Right atrium auricular region (tissue), 2 donors: ENCODE data around the gene KIF1A. TPM values are rescaled to one million over a fixed set of nuclear protein-coding genes. Genes with fewer than 3 reads are reported as not detected.

Experiments used
- DNase-seq: peaks from one replicate; pipeline ENCODE4 v3.0.0-alpha.2; 2019; ENCODE audit warnings: low spot score
- H3K27ac ChIP-seq, 2 donors: fragments of 200-600 bp; sonication (generic); 1 replicate in 1 of 2; 2 replicates in 1 of 2; pipeline ENCODE4 v1.5.1; 2016 to 2019
- H3K27me3 ChIP-seq, 2 donors: fragments of 200-600 bp; sonication (generic); one replicate each; pipeline versions ENCODE4 v1.5.1 to v1.6.0; 2017 to 2019
- H3K36me3 ChIP-seq: fragments of 200-600 bp; sonication (generic); one replicate; pipeline ENCODE4 v1.5.1; 2016
- H3K4me1 ChIP-seq, 2 donors: fragments of 200-600 bp; sonication (generic); one replicate each; pipeline versions ENCODE4 v1.5.1 to v1.6.0; 2017 to 2019
- H3K4me3 ChIP-seq, 2 donors: fragments of 200-600 bp; sonication (generic); 1 replicate in 1 of 2; 2 replicates in 1 of 2; pipeline ENCODE4 v1.5.1; 2017 to 2019; ENCODE audit warnings: mild to moderate bottlenecking in 1 of 2, moderate library complexity in 1 of 2
- H3K9me3 ChIP-seq, 2 donors: fragments of 200-600 bp; sonication (generic); one replicate each; pipeline ENCODE4 v1.5.1; 2019
- CTCF ChIP-seq, 2 donors: fragments of 200-600 bp; sonication (generic); IDR thresholded peaks; one replicate each; pipeline ENCODE4 v1.5.1; 2019; ENCODE audit warnings: antibody characterized with exemption in 2 of 2
- total RNA-seq, 2 donors: library from RNA; depleted of rRNA; stranded (reverse); fragments of >200 nt; gene quantifications; one replicate each; pipeline ENCODE4 v1.1.0, GENCODE V29; 2016

The KIF1A gene
- total RNA-seq, 2 donors from 2014 or later, result 41.8 to 43.7 TPM

GRCh38 chr2:240839152-240840143, 19.4 kb upstream of the KIF1A start:
- no peak for DNase-seq

GRCh38 chr2:240837621-240838020, 17.6 kb upstream of the KIF1A start:
- no peaks in the 10 kb centered on the region for H3K27me3 ChIP-seq
- H3K36me3 ChIP-seq, result no peaks in the 10 kb centered on the region
- no peak overlapping the region for H3K27ac ChIP-seq
- no peak overlapping the region for H3K4me3 ChIP-seq
- no peaks in the 10 kb centered on the region for H3K9me3 ChIP-seq
- H3K4me1 ChIP-seq, result peaks cover 0 to 6% of the 10 kb centered on the region in 2 donors
- TF ChIP-seq CTCF (IDR thresholded peaks at IDR 0.05), result no peak
- no peak for DNase-seq

More at GRCh38 chr2:240839152-240840143, 19.4 kb upstream of the KIF1A start:
- no peaks in the 10 kb centered on the region for H3K9me3 ChIP-seq
- no peaks in the 10 kb centered on the region for H3K36me3 ChIP-seq
- TF ChIP-seq CTCF (IDR thresholded peaks at IDR 0.05), result no peak
- H3K4me1 ChIP-seq, result peaks cover 0 to 4% of the 10 kb centered on the region in 2 donors
- H3K4me3 ChIP-seq, result no peak overlapping the region
- no peaks in the 10 kb centered on the region for H3K27me3 ChIP-seq
- H3K27ac ChIP-seq, result no peak overlapping the region

GRCh38 chr2:240836781-240837467, 16.9 kb upstream of the KIF1A start:
- Histone ChIP-seq H3K4me1 (peaks cover 0 to 10% of the 10 kb centered on the region in 2 donors), H3K36me3 (no peaks in the 10 kb centered on the region), H3K27ac (no peak overlapping the region), H3K4me3 (no peak overlapping the region), H3K27me3 (no peaks in the 10 kb centered on the region), H3K9me3 (no peaks in the 10 kb centered on the region)
- no peak for TF ChIP-seq CTCF (IDR thresholded peaks at IDR 0.05)
- DNase-seq, result peak; percentile 67

- no peak for DNase-seq
- no peaks in the 10 kb centered on the region for H3K27me3 ChIP-seq
Observed at GRCh38 chr2:240835528-240835927, 15.5 kb upstream of the KIF1A start.

More at GRCh38 chr2:240835528-240835927, 15.5 kb upstream of the KIF1A start:
- Histone ChIP-seq H3K36me3 (no peaks in the 10 kb centered on the region), H3K4me1 (peaks cover 0 to 16% of the 10 kb centered on the region in 2 donors), H3K27ac (no peak overlapping the region), H3K4me3 (no peak overlapping the region), H3K9me3 (no peaks in the 10 kb centered on the region)
- TF ChIP-seq CTCF (IDR thresholded peaks at IDR 0.05), result no peak
